Superior temporal gyrus (tissue), 1 donor: ENCODE measurements around the gene ACKR4.
"Not testable (repeated sequence)": the region's sequence is repeated elsewhere in the genome, so short reads cannot be mapped to it uniquely, and the experiment has no call there.

Experiments used
- DNase-seq: peaks from one replicate; pipeline ENCODE4 v3.0.0-alpha.2; 2016; ENCODE audit errors: extremely low spot score

The ACKR4 gene

GRCh38 chr3:132594498-132594897, 2.6 kb upstream of the ACKR4 start:
- DNase-seq: no peak

GRCh38 chr3:132595014-132595413, 2.1 kb upstream of the ACKR4 start:
- no peak for DNase-seq

- DNase-seq: no peak
These were observed 744 bp upstream of the ACKR4 start for GRCh38 chr3:132596326-132596725.

- no peak for DNase-seq
These were observed 590 bp downstream of the ACKR4 start for GRCh38 chr3:132597660-132598059.

- no peak for DNase-seq
These were observed 1.1 kb downstream of the ACKR4 start for GRCh38 chr3:132598181-132598580.

- not testable (repeated sequence) for DNase-seq
These were observed 3.5 kb downstream of the ACKR4 start for GRCh38 chr3:132600614-132601013.

GRCh38 chr3:132605374-132605792, 8.3 kb downstream of the ACKR4 start:
- no peak for DNase-seq

GRCh38 chr3:132606085-132606484, 9.0 kb downstream of the ACKR4 start:
- DNase-seq: no peak

GRCh38 chr3:132606620-132607019, 9.6 kb downstream of the ACKR4 start:
- DNase-seq: not testable (repeated sequence)

- DNase-seq: not testable (repeated sequence)
These were observed 18.2 kb downstream of the ACKR4 start for GRCh38 chr3:132615301-132615700.

GRCh38 chr3:132615881-132616280, 18.8 kb downstream of the ACKR4 start:
- no peak for DNase-seq

GRCh38 chr3:132616780-132617179, 19.7 kb downstream of the ACKR4 start:
- no peak for DNase-seq

GRCh38 chr3:132622148-132622547, 25.1 kb downstream of the ACKR4 start:
- no peak for DNase-seq

- DNase-seq: no peak
These were observed 25.7 kb downstream of the ACKR4 start for GRCh38 chr3:132622761-132623160.

GRCh38 chr3:132623646-132624045, 26.6 kb downstream of the ACKR4 start:
- no peak for DNase-seq

GRCh38 chr3:132624790-132625189, 27.7 kb downstream of the ACKR4 start:
- no peak for DNase-seq

GRCh38 chr3:132625613-132626012, 28.5 kb downstream of the ACKR4 start:
- no peak for DNase-seq

GRCh38 chr3:132626955-132627354, 29.9 kb downstream of the ACKR4 start:
- no peak for DNase-seq

- DNase-seq: no peak
These were observed 31.1 kb downstream of the ACKR4 start for GRCh38 chr3:132628157-132628556.

GRCh38 chr3:132629928-132630327, 32.9 kb downstream of the ACKR4 start:
- DNase-seq: no peak

- DNase-seq: no peak
These were observed 33.5 kb downstream of the ACKR4 start for GRCh38 chr3:132630612-132631011.

GRCh38 chr3:132635052-132635451, 38.0 kb downstream of the ACKR4 start:
- no peak for DNase-seq

- DNase-seq: no peak
These were observed 40.5 kb downstream of the ACKR4 start for GRCh38 chr3:132637590-132637989.

GRCh38 chr3:132638706-132639105, 41.6 kb downstream of the ACKR4 start:
- DNase-seq: no peak

- DNase-seq: not testable (repeated sequence)
These were observed 44.4 kb downstream of the ACKR4 start for GRCh38 chr3:132641427-132641826.
